Stimulated activated CD8-positive, alpha-beta memory T cell treated with anti-CD3 and anti-CD28 coated beads, Interleukin-7, amount 100 ng/mL, for 1 hour (primary cell): ENCODE data around the gene ANKRD23.
"Not testable (repeated sequence)": the region's sequence is repeated elsewhere in the genome, so short reads cannot be mapped to it uniquely, and the experiment has no call there.

Experiments
- DNase-seq, 2 donors: peaks; one replicate each; pipeline ENCODE4 v3.0.0-alpha.2; 2020; ENCODE audit warnings: low read depth in 2 of 2

Gene ANKRD23

DNA sequence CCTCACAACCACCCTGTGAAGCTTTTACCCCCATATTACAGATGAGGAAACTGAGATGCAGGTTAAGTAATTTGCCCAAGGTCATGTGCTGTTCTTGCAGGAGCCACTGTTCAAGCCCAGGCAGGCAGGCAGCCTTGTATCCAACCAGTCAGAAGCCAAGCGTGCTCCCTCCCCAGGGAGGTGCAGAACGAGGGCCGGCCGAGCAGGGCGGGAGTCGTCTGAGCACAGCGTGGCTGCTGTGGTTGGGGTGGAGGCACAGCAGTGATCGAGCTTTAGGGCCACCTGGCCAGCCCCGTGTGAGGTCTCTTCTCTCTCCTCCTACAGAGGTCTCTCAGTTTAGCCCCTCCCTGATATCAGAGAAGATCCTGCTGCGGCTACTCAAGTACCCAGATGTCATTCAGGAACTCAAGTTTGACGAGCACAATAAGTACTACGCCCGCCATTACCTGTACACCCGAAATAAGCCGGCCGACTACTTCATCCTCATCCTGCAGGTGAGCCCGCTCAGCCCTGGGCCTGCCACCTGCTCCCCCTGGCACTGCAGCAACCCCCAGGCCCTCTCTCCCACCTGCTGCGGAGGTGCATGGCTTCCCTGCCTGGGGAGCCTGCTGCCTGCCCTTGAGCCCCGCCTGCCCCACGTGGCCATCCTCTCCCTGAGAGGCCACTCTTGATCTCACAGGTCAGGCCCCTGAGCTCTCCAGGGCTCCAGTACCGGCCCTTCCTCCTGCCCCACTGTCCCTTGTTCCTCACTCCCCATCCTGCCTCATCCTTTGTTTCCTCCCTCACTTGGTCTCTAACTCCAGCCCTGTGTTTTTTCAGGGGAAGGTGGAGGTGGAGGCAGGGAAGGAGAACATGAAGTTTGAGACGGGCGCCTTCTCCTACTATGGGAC lies 44.8 kb downstream of the ANKRD23 start:
- no peak for DNase-seq

DNA sequence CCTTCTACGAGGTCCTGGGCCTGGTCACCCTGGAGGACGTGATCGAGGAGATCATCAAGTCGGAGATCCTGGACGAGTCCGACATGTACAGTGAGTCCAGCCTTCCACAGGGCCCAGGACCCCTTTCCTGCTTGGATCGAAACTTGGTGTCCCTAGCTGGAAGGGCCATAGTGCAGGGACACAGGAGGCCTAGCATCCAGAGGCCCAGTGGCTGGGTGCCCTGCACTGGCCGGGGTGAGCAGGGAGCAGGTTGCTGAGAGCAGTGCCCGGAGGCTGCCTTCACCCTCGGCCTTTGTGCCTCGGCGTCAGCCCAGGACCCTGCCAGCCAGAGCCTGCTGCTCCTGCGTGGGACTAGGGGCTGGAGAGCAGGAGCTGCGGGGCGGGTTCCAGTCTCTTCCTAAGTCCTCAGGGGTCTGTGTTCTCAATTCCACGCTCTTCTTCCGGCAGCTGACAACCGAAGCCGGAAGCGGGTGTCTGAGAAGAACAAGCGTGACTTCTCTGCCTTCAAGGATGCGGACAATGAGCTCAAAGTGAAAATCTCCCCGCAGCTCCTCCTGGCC lies 46.7 kb downstream of the ANKRD23 start:
- no peak for DNase-seq

- not testable (repeated sequence) for DNase-seq
Measured at GRCh38 chr2:96796497-96796896, 47.3 kb downstream of the ANKRD23 start.

- no peak for DNase-seq
Measured at GRCh38 chr2:96795076-96795475, 48.7 kb downstream of the ANKRD23 start.

GRCh38 chr2:96792772-96793749 lies 50.8 kb downstream of the ANKRD23 start:
- no peak for DNase-seq

- no peak for DNase-seq
Measured at GRCh38 chr2:96789245-96789617, 54.6 kb downstream of the ANKRD23 start.

DNA sequence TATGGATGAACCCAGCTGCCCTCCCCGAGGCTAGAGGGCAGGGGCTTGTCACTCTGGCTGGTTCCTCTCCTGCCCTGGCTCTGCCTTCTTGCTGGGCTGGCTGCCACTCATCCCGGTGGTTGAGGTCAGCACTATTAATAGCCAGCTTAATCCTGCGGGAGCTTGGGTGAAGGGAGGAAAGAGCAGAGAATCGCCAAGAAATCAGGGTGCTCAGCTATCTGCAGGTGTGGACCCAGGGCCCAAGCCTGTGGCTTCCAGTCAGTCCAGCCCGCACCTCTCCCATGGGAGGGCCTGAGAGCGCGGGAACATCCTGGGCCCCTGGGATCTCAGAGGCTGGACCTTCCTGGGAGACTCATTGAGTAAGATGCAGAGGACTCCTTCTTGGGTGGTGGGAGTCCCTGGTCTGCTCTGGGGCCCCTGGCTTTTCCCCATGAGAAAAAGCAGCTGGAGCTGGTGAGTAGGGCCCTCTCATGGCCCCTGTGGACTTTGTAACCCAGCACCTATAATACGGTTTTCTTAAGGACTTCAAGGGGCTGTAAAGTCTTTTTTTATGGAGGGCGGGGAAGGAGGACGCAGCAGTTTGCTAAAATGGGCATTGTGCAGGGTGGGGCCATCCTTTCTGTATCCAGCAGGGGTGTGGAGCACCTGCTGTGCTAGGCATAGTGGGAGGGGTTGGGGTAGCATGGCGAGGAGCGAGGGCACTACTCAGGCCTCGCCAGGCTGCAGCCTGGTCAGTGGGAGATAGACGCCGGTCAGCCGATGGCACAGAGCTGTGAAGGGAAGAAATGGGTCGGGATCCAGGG lies 55.2 kb downstream of the ANKRD23 start:
- DNase-seq = no peak
